GF-D8 (cell line): ENCODE results near the gene RHBDD1.

Experiments used
- DNase-seq: peaks from one replicate; lab custom pipeline; 2025; lab: John Stamatoyannopoulos, UW

Gene RHBDD1

GRCh38 chr2:226985583-226985946, 149.7 kb downstream of the RHBDD1 start:
- DNase-seq = no peak

DNA sequence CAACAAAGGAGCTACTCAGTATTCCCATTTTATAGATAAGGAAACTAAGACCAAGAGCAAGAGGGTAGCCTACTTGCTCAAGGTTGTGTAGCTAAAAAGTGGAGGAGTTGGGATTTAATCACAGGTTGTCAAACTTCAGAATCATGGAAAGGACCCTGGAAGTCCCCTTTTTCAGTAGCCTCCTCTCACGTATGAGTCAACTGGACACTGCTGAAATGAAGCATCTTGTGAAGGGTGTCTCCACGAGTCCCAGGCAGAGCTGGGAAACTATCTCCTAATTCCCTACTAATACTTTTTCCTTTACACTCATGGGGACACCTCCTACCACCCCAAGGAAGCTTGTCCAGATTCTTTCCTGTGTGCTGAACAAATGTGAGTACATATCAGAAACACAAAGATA, 155.8 kb downstream of the RHBDD1 start:
- no peak for DNase-seq

DNA sequence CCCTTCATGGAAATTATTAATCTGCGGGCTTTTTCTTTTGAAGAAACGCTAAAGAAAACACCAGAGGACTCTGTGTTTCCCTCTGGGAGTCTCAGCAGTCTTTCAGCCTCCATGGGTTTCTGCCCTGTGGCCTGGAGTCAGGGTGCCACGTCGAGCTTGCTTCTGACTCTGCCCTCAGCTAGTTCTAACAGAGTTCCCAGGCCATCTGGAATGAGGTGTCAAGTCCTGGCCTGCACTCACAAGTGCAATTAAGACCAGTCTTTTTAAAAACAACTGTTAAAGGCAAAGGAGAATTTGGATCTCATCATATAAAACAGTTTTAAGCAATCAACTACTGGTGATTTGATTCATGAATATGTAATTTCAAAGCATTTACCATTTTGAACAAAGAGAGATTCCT, 157.3 kb downstream of the RHBDD1 start:
- DNase-seq = no peak

- no peak for DNase-seq
Observed at GRCh38 chr2:226994775-226995174, 158.9 kb downstream of the RHBDD1 start.

DNA sequence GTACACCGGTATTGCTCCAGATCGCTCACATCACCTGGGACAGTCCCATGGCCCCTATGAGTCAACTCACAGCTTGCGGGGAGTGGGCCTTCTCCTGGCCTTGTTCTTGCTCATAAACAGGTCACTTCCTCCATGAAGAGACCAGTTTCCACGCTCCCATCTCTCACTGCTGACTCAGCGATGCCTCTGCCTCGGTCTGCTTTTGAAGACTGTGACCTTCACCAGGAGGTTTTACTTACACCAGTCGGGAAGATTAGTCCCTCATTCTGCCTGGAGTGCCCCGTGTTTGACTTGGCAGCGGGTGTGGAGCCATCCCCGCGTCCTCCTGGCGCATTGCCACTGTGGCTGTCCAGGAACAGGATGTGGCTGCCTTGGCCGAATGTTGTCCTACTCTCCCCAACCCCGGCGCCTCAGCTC, 159.8 kb downstream of the RHBDD1 start:
- DNase-seq = no peak

- peak; percentile 14 for DNase-seq
Observed at GRCh38 chr2:226999661-227000060, 163.8 kb downstream of the RHBDD1 start.

GRCh38 chr2:227000123-227000522, 164.3 kb downstream of the RHBDD1 start:
- peak; percentile 8 for DNase-seq

DNA sequence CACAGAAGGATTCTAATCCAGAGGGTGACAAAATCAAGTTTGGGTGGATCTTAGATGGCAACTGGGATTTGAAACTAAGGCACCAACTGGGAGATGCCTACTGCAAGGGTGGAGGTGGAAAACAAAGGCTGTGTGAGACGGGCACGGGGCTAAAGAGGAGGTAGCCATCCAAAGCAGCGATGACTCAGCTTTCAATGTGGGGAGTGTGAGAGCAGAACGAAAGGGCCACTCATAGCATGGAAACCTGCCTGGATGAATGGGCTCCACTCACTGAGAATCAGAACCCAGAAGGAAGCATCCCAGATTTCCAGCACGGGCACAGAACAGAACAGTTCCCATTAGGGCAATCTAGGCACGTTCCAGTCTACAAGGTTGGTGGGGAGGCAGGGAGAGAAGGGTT, 168.6 kb downstream of the RHBDD1 start:
- no peak for DNase-seq

DNA sequence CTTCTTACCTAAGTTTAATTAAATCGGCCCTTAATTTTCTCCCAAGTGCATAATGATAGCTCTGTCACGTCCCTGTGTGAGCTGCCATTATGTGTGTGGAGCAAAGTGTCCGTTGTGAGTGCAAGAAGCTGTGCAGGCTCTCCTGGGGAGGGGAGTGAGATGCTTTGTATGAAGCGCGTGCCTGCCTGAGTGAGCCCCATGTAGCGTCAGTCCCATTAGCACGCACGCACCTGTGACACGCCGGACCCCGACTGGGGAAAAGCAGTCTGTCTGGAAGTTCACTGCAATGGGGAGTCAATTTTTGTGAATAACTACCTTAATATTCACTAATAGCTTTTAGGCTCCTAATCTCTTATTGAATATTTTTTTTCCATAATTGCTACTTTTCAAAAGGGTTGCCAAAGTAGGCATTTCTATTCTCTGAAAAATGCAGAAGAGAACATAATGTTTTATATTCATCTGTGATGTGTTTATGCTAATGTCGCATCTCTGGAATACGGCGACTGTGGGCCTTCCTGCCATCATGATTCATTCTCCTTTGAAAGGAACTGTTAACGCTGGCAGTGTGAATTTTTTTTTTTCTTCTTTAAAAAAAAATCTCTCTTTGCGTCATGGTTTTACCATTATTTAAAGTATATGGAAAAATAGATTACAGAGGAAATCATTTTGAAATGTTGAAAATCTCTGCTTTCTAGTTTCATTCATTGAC, 170.5 kb downstream of the RHBDD1 start:
- no peak for DNase-seq

GRCh38 chr2:227007148-227007547, 171.3 kb downstream of the RHBDD1 start:
- DNase-seq = no peak

- no peak for DNase-seq
Observed at GRCh38 chr2:227007940-227008339, 172.1 kb downstream of the RHBDD1 start.

GRCh38 chr2:227010433-227010832, 174.6 kb downstream of the RHBDD1 start:
- no peak for DNase-seq

DNA sequence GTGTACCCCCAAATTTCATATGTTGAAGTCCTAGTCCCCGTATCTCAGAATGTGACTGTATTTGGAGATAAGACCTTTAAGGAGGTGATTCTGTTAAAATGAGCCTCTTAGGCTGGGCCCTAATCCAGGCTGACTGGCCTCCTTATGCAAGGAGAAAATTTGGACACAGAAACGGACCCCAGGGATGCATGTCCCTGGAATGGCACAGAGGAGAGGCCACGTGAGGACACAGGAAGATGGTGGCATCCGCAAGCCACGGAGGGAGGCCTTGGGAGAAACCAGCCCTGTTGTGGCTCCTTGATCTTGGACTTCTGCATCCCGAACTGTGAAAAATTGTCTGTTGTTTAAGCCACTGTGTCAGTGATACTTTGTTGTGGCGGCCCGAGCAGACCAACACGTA, 177.5 kb downstream of the RHBDD1 start:
- no peak for DNase-seq

DNA sequence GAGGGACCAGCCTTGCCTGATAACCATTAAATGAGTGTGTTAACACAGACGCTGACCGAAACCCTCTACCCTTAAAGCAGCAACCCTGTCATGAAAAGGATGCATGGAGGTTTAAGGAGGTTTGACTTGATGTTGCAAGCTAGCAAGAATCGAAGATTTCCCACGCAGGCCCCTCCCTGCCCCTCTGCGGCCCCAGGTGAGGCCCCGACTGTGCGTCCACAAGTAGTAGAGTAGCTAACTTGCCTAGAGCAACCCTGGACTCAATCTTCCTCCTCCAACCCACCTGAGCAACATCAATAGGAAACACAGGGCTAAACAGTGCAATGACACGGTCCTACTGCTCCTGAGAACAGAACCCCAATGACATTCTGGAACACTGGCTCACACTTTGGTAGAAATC, 178.0 kb downstream of the RHBDD1 start:
- no peak for DNase-seq

- DNase-seq = no peak
Observed at GRCh38 chr2:227016894-227017293, 181.0 kb downstream of the RHBDD1 start.

DNA sequence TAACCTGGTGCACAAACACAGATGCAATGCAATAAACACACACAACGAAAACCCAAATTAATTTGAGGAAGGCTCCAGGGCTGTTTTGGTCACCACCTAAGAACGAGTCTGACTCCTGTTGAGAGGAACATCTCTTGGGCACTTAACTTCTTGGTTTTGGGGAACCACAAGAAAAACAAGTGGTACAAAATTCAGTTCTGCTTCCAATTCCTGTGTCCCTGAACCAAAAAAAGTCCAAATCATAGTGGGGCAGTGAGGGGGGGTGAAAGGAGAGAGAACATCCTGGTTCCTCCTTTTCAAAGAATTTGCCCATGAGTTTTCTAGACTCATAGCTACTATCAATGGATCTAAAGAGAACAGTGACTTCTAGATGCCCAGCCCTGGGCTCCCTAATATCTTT, 184.6 kb downstream of the RHBDD1 start:
- no peak for DNase-seq

DNA sequence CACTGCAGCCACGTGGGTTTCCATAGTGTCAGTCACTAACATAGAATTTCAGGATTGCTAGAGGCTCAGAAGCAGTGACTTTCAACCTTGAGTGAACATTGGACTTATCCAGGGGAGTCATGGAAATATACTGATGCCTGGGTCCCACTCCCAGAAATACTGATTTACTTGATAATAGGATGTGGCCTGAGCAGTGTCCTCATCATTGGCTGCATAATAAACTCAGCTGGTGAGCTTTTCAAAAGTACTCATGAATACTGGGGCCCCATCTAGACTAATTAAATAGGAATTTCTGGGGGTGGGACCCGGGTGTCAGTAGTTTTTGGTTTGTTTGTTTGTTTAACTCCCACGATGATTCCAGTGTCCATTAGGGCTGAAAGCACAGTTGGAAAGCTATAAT, 186.8 kb downstream of the RHBDD1 start:
- DNase-seq = no peak

- DNase-seq = no peak
Observed at GRCh38 chr2:227025510-227025909, 189.7 kb downstream of the RHBDD1 start.

DNA sequence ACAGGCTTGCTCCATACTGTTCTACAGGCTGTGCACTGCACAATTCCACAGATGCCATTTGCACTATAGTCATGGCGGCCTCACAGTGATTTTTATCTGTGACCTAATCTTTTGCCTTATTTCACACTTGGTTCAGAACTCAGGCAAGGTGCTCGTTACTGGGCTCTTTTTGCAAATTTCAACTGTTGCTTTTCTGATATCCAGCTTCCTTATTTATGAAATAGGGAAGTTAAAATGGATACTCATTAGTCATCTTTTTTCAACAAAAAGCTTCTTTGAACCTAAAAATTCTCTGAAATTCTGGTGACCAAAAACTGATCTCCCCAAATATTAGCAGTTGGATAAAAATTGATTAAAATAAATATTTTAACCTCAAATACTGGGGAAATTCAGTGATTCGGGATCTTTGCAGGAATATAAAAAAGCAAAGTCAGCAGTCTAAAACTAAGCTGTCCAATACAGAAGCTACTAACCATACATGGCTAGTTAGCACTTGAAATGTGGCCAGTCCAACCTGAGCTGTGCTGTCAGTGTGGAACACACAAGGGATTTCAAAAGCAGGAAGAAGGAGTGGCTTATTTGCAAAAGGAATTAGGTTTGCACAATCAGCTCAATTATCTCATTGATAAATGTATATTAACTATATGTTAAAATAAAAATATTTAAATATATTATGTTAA, 193.7 kb downstream of the RHBDD1 start:
- DNase-seq = peak; percentile 35

GRCh38 chr2:227030789-227031188, 194.9 kb downstream of the RHBDD1 start:
- no peak for DNase-seq

GRCh38 chr2:227031379-227031778, 195.5 kb downstream of the RHBDD1 start:
- DNase-seq = no peak

DNA sequence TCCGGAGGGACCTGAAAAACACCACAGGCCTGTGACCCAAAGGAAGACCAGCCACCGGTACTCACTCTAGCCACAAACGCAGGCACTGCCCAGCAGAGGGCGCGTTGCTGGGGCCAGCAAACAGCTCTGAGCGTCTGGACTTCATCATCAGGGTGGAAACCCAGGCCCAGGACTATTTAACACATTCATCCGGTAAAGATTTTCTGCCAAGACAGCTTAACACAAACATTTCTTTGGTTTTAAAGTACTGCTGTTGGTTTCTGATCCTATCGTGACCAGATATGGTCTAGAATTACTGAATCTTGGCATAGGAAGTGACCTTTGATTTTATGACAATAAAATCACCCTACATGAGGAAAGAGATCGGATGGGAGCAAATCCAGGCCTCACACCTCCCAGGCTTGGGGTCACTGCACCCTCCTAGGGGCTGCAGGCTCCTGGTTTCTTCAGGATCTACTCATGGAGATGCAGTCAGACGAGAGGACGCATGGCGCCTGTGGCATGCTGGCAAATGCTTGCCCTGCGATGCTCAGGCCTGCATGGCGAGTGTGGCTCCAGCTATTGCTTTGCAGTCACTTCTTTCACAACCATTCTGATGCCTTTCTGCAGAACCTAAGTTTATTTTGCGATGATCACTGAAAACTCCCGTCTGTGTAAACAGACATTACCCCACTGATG, 197.8 kb downstream of the RHBDD1 start:
- no peak for DNase-seq

GRCh38 chr2:227035711-227036367, 200.0 kb downstream of the RHBDD1 start:
- DNase-seq = no peak
